Kidney capillary endothelial cell (primary cell): ENCODE results near the gene KCNMA1.

Experiments used
- DNase-seq: peaks from one replicate; pipeline ENCODE4 v3.0.0-alpha.2; 2018; ENCODE audit warnings: low spot score

The KCNMA1 gene

DNA sequence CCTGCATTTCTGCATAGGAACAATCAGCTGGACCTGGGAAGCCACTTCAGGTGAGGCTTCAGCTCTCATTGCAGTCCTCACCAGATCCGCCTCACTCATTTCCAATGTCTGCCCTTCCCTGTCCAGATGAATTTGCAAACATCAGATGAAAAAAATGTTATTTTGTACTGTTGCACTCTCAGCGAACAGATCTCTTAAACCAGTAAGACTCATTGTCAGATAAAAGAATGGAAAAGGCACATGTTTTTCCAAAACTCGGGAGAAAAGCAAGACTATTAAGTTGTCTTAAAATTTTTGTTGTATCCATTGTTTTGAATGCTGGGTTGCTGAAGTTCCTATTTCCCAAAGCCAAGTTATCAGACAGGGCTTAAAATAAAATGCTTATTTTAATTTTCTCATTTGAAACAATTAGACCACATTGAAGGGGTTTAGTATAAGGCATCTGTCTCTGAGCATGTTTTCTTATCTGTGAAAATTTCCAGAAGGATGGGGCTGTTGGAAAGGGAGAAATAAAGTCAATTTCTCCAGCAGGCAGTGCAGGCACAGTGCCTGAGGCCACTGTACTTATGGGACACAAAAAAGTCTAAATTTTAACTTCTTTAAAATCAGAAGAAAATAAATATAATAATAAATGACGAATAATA is 396.8 kb downstream of the KCNMA1 start:
- no peak for DNase-seq

DNA sequence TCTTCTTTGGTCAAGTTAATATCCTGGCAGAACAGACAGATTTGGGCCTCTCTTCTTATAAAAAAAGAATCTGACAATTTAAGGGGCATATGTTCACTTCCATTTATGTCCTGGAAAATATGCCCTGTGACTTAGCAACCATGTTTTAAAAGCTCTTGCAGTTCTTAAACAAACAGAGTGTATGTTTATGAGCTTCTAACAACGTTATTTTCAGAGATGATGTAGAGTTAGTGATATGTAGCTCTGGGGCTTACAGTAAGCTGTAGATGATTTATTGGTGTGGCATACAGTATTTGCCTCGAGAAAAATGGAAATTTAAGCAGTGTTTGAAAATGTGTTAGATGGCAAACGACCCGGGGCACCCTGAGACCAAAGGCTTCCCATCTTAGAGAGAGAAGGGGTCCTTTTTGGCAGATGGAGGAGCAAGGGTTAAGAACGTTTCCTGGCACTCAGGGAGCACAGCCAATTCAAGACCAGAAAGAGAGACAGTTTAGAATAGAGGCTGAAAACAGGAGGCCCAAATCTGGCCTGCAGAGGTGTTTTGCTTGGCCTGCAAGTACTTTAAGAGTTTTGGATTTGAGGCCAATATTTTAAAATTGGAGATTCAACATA is 397.5 kb downstream of the KCNMA1 start:
- DNase-seq = no peak

DNA sequence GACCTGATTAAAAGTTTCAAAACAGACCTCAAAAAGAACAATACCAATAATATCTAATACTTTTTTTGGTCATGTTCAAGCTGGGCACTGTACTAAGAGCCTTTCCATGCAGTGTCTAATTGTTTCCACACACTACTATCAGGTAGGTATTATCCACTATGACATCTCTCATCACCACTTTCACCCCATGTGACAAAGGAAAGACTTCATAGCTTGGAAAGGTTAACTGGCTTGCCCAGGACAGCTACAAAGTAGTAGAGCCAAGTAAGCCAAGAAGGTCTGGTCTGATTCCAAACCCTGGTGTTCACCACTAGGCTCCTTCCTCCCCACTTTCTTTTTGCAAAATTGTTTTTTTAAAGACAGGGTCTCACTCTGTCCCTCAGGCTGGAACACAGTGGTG is 400.5 kb downstream of the KCNMA1 start:
- no peak for DNase-seq

GRCh38 chr10:77236700-77237099 is 400.9 kb downstream of the KCNMA1 start:
- DNase-seq = no peak

GRCh38 chr10:77236029-77236428 is 401.6 kb downstream of the KCNMA1 start:
- no peak for DNase-seq

GRCh38 chr10:77234599-77234998 is 403.0 kb downstream of the KCNMA1 start:
- DNase-seq = no peak

- no peak for DNase-seq
Observed at GRCh38 chr10:77233466-77233865, 404.1 kb downstream of the KCNMA1 start.

DNA sequence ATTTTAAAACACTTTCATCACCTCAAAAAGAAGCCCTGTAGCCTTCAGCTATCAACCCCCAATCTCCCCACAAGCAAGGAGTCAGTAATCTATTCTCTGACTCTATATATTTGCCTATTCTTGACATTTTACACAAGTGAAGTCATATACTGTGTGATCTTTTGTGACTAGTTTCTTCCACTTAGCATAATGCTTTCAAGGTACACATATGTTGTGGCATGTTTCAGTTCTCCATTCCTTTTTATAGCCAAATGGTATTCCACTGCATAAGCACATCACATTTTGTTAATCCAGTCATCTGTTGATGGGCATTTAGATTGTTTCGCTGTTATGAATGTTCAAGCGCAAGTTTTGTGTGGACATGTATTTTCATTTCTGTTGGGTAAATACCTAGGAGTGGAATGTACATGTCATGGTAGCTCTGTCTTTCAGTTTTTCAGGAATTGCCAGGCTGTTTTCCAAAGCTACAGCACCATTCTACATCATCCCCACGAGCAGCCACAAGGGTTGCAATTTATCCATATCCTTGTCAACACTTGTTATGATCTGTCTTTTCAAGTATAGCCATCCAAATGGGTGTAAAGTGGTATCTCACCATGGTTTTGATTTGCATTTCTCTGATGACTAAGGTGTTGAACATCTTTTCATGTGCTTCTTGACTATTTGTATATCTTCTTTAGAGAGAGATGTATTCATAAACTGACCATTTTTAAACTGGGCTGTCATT is 405.6 kb downstream of the KCNMA1 start:
- DNase-seq = no peak

DNA sequence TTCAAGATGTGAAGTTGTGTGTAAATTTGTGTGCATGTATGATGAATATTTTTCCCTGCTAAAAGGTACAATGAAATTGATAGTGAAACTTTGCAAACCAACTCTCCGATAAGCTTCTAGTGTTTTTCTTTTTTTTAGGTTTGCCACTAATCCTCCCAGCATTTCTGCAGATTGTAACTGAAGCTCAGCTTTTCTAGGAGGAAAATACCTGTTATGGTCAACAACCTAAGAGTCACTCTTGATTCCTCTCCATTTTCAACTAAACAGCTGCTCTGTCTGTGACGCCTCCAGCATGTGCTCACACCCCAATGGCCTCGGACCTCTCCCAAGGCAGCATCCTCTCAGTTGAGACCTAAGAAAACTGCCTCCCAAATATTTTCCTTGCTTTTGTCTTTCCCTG is 406.2 kb downstream of the KCNMA1 start:
- no peak for DNase-seq

- no peak for DNase-seq
Observed at GRCh38 chr10:77230194-77230593, 407.4 kb downstream of the KCNMA1 start.

GRCh38 chr10:77229704-77230103 is 407.9 kb downstream of the KCNMA1 start:
- DNase-seq = no peak

DNA sequence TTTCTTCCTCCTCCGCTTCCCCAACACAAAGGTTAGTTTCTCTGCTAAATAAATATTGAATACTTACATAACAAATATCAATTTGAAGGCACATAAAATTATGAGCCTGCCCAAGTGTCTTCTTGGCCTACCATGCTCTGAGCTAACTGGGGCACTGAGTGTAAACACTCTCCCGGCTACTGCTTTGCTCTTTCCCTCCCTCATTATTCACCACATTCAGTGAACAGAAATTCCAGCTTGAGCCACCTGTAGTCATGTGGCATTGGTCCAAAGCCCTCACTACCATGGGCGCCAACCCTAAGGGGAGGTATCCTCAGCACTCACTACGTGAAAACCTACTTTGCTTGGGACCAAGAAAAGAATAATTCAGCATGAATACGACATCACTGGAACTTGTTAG is 409.0 kb downstream of the KCNMA1 start:
- no peak for DNase-seq

- DNase-seq = no peak
Observed at GRCh38 chr10:77226853-77227565, 410.6 kb downstream of the KCNMA1 start.

GRCh38 chr10:77226452-77226851 is 411.2 kb downstream of the KCNMA1 start:
- no peak for DNase-seq

GRCh38 chr10:77226020-77226419 is 411.6 kb downstream of the KCNMA1 start:
- no peak for DNase-seq

- DNase-seq = no peak
Observed at GRCh38 chr10:77223526-77224460, 413.8 kb downstream of the KCNMA1 start.

- DNase-seq = no peak
Observed at GRCh38 chr10:77220150-77220549, 417.5 kb downstream of the KCNMA1 start.

- DNase-seq = no peak
Observed at GRCh38 chr10:77219046-77219445, 418.6 kb downstream of the KCNMA1 start.

- no peak for DNase-seq
Observed at GRCh38 chr10:77214799-77215198, 422.8 kb downstream of the KCNMA1 start.

DNA sequence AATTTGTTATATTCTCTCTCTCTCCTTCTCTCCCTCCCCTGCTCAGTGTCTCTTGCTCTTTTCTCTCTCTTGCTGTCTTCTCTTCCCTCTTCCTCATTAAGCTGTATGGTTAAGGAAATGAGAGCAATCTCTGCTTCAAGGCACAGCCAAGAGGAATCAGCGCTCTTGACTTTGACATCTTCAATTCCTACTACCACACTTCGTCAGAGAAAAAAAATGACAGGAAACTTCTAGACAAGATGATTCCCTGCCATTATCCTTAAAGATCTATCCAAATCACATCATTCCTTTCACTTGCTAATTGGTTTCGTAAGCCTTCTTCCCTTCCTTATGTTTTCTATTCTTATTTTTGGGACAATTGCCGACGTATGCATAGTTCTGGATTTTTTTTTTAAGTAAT is 425.0 kb downstream of the KCNMA1 start:
- no peak for DNase-seq

DNA sequence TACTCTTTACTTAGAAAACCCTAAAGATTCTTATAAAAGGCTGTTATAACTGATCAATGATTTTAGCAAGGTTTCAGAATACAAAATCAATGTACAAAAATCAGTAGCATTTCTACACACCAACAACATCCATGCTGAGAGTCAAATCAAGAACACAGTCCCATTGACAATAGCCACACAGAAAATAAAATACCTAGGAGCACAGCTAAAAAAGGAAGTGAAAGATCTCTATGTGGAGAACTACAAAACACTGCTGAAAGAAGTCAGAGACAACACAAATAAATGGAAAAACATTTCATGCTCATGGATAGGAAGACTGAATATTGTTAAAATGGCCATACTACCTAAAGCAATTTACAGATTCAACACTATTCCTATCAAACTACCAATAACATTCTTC is 427.0 kb downstream of the KCNMA1 start:
- no peak for DNase-seq
